Kidney epithelial cell (primary cell): Measurements from ENCODE around the gene SORD. TPM values are rescaled to one million over a fixed set of nuclear protein-coding genes. Genes with fewer than 3 reads are reported as not detected.

ENCODE experiments used
- DNase-seq: peaks from one replicate; pipeline ENCODE4 v3.0.0-alpha.2; 2010; ENCODE audit warnings: low read depth
- H3K27me3 ChIP-seq: 2 replicates; pipeline ENCODE4 v1.6.0; 2011; ENCODE audit warnings: low read length; ENCODE audit not compliant: control insufficient read depth, insufficient read depth
- H3K36me3 ChIP-seq: 2 replicates; pipeline ENCODE4 v1.5.1; 2011; ENCODE audit warnings: low read length; ENCODE audit not compliant: control insufficient read depth, insufficient read depth
- H3K4me3 ChIP-seq: 2 replicates; pipeline ENCODE4 v1.5.1; 2011; ENCODE audit warnings: low read depth, mild to moderate bottlenecking, control low read depth, low read length
- total RNA-seq: library from RNA; depleted of rRNA; stranded (reverse); fragments of >200 nt; gene quantifications from 2 replicates; pipeline ENCODE4 v1.2.3, GENCODE V29; 2015
- TF ChIP-seq, protein P1 (sequence below): IDR thresholded peaks from 2 replicates; pipeline ENCODE4 v1.5.1; 2011; ENCODE audit warnings: mild to moderate bottlenecking, moderate library complexity, low read length, control low read depth, inconsistent platforms; ENCODE audit not compliant: insufficient read depth, poor library complexity, severe bottlenecking

Gene SORD
- total RNA-seq, 1 donor from 2014 or later = 30.2 TPM

GRCh38 chr15:45105586-45105985 is 82.6 kb downstream of the SORD start:
- H3K36me3 ChIP-seq = no peaks in the 10 kb centered on the region
- H3K27me3 ChIP-seq = peaks cover 37% of the 10 kb centered on the region
- TF ChIP-seq, protein P1, sequence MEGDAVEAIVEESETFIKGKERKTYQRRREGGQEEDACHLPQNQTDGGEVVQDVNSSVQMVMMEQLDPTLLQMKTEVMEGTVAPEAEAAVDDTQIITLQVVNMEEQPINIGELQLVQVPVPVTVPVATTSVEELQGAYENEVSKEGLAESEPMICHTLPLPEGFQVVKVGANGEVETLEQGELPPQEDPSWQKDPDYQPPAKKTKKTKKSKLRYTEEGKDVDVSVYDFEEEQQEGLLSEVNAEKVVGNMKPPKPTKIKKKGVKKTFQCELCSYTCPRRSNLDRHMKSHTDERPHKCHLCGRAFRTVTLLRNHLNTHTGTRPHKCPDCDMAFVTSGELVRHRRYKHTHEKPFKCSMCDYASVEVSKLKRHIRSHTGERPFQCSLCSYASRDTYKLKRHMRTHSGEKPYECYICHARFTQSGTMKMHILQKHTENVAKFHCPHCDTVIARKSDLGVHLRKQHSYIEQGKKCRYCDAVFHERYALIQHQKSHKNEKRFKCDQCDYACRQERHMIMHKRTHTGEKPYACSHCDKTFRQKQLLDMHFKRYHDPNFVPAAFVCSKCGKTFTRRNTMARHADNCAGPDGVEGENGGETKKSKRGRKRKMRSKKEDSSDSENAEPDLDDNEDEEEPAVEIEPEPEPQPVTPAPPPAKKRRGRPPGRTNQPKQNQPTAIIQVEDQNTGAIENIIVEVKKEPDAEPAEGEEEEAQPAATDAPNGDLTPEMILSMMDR = no peak
- DNase-seq = no peak
- H3K4me3 ChIP-seq = no peak overlapping the region

GRCh38 chr15:45106002-45106790 is 83.2 kb downstream of the SORD start:
- no peak for DNase-seq
- Histone ChIP-seq H3K36me3 (no peaks in the 10 kb centered on the region), H3K4me3 (no peak overlapping the region), H3K27me3 (peaks cover 40% of the 10 kb centered on the region)
- TF ChIP-seq, protein P1 = no peak

DNA sequence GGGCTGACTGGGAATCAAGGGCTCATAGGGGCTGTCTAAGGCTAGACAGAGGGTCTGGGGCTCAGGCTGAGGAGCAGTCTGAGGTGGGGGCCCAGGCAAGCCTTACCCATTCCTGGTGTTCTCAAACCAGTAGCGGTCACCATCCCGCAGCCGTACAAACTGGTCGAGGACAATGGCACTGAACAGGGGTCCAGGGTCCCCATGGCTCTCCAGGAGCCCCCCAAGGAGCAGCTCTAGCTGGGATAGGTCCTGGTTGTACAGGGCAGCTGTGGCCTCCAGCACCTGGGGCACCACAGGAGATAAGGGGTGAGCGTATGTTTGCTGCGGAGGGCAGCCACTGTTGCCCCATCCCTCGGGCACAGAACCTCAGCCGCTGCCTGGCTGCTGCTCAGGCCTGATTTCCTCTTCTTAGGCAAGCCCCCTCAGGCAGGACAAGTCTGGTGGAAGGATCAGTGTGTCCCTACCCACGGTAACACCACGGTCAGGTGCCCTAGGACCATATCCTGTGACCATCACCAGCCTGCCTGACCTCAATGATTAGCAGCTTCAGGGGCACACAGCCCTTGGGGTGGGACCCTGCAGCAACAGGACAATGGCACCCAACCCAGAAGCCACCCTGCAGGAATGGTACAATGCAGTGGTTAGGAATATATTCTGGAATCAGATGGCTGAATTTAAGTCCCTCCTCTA is 85.1 kb downstream of the SORD start:
- Histone ChIP-seq H3K27me3 (peaks cover 57% of the 10 kb centered on the region), H3K36me3 (no peaks in the 10 kb centered on the region), H3K4me3 (no peak overlapping the region)
- no peak for DNase-seq
- TF ChIP-seq, protein P1 = no peak

DNA sequence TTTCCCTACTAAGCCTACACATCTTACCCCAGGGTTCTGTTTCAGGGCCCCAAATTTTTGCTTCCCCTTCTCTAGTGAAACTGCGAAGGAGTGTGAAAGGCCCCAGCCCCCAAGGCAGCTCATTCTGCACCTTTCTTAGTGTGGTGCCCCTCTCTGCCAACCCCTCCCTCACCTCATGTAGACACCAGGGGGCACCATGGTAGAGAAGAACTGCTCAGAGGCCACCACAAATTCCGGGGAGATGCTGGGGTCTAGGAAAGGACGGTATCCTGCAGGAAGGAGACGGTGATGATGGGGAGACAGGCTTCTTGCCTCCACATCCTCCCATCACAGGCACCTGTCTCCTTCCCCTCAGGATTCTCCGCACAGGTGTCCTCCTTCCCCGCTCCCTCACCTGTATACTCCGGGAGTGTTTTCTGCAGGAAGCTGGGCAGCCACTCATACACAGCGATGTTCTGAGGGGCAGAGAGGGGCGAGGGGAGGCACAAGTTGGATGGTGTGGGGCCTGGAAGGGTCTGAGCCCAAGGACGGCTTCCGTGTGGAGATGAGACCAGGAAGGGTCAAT is 87.3 kb downstream of the SORD start:
- no peaks in the 10 kb centered on the region for H3K36me3 ChIP-seq
- H3K4me3 ChIP-seq = no peak overlapping the region
- TF ChIP-seq, protein P1 = peak; percentile 18
- H3K27me3 ChIP-seq = peaks cover 79% of the 10 kb centered on the region
- DNase-seq = no peak

DNA sequence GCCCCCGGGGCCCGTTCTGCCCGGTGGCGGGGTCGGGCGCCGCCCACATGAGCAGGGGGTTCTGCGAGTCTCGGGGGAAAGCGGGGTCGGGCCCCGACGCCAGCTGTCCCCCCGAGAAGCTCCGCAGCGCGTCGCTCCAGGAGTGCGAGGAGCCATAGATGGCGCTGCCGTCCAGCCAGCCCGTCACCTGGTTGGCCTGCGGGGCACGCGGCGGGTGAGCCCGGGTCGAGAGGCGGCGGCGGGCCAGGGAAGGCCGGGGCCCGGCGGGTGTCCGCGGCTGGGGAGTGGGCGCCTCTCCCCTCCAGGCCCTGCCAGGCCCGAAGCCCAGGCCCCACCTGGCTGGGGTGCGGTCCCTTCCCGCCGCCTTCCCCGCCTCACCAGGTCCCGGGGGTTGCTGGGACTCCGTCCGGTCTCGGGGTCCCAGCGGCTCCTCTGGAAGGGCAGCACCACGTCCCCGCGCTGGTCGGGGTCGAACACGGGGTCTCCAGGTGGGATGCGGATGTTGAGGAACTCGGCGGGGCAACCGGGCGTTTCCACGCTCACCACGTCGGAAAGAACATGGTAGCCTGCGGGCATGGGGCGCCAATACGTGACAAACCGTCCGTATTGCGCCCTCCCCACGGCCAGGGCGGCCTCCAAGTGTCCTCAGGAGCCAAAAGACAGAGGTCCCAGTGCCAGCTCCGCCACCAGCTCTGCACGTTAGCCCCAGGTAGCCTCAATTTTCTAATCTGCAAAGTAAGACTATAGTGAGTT is 88.6 kb downstream of the SORD start:
- Histone ChIP-seq H3K27me3 (peaks cover 80% of the 10 kb centered on the region), H3K36me3 (no peaks in the 10 kb centered on the region), H3K4me3 (no peak overlapping the region)
- TF ChIP-seq, protein P1 = no peak
- DNase-seq = no peak
